Astrocyte of the cerebellum (primary cell): ENCODE data around the gene ZRANB1.

Experiments
- DNase-seq: peaks from one replicate; pipeline ENCODE4 v3.0.0-alpha.2; 2011; ENCODE audit warnings: low read depth
- H3K4me3 ChIP-seq: 2 replicates; pipeline ENCODE4 v1.5.1; 2011; ENCODE audit warnings: mild to moderate bottlenecking, low read depth, low read length, moderate library complexity
- in situ Hi-C: cut with HindIII; loops from 2 replicates; pipeline ENCODE4 v1.10.0; 2017; ENCODE audit warnings: low sequenced_read_pairs
- TF ChIP-seq, protein P1 (sequence below): IDR thresholded peaks from 2 replicates; pipeline ENCODE4 v1.5.1; 2012; ENCODE audit warnings: low read length, low read depth, moderate library complexity, mild to moderate bottlenecking; ENCODE audit errors: missing control alignments

ZRANB1 gene

DNA sequence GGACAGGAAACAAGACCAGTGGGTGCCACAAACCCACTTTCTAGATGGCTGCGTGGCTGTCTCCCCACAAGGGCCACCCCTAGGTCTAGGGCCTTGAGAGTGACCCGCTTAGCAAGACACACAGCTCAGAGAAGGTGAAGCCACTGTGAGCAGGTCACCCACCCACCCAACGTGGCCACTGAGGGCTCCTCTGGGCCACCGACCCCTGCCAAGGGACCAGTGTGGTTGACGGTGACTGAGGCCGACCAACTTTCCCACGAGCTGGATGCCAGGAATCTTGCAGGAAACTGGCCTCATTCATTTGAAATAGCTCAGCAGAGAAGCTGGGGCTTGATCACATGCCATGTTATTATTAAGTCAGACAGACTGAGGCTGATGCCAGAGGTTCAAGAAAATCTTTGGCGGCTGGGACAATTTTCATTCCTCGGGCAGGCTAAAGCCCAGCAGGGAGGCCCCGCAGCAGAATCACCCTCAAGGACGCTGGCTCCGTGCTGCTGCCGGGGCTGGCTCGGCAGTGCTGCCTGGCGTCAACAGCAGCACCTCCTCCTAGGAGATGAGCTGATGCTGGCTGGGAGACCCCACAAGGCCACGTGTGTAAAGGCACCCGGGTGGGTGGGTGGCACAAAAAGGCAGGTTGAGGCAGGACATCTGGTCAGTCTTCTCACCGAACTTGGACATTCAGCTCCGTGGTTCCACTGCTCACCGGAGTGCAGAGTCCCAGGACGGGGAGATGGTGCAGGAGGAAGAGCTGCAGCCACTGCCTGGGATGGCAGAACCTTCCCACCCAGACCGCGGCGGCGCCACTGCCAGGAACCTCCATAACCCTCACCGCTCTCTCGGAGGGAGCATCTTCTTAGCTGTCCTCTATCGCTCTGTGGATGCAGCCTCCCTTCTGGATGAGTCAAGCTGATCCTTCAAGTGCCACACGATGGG, 57.8 kb downstream of the ZRANB1 start:
- TF ChIP-seq, protein P1, sequence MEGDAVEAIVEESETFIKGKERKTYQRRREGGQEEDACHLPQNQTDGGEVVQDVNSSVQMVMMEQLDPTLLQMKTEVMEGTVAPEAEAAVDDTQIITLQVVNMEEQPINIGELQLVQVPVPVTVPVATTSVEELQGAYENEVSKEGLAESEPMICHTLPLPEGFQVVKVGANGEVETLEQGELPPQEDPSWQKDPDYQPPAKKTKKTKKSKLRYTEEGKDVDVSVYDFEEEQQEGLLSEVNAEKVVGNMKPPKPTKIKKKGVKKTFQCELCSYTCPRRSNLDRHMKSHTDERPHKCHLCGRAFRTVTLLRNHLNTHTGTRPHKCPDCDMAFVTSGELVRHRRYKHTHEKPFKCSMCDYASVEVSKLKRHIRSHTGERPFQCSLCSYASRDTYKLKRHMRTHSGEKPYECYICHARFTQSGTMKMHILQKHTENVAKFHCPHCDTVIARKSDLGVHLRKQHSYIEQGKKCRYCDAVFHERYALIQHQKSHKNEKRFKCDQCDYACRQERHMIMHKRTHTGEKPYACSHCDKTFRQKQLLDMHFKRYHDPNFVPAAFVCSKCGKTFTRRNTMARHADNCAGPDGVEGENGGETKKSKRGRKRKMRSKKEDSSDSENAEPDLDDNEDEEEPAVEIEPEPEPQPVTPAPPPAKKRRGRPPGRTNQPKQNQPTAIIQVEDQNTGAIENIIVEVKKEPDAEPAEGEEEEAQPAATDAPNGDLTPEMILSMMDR: no peak
- peak; percentile 96 for DNase-seq
- H3K4me3 ChIP-seq: no peak overlapping the region
- in situ Hi-C loops: no loop called here

DNA sequence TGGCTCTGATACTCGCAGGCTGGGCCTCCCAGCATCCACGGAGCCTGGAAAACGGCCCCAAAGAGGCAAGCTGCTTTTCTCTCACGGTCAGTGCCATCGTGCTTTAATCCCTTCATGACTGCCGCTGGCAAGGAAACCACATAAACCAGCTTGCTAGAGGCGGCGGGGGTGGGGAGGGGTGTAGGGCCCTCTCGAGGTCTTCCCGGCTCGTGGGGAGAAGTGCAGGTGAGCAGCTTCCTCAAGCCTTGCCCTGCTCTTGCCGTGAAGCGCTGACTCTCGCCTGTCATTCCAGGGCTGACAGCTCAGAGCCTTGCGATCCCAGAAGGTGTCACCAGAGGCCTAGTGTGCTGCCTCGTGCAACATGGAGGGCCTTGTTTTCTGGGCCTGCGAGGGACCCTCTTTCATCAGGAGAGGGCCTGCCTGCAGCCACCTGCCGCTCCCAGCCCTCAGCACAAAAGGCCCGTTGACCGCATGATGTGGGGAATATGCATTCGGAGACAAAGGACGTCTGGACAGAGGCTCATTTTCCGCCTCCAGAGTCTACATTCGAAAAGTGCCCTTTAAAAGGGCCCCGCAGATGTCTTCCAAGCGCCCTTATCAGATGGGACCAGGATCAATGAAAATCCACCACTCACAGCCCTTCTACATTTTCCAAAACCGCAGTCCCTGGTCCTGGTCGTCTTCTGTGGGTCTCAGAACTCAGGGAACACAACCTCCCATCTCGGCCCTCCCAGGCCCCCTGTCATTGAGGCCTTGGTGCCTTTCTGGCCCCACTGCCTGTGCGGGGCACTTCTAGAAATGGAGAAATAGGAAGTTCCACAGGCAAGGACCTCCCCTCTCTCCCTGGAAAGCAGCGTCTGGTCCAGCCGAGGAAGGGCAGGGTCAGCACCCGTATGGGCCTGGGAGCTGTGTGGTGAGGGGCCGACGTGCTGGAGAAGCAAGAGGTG, 58.7 kb downstream of the ZRANB1 start:
- H3K4me3 ChIP-seq: no peak overlapping the region
- TF ChIP-seq, protein P1: peak; percentile 37
- DNase-seq: peak; percentile 34
- in situ Hi-C loops: no loop called here

DNA sequence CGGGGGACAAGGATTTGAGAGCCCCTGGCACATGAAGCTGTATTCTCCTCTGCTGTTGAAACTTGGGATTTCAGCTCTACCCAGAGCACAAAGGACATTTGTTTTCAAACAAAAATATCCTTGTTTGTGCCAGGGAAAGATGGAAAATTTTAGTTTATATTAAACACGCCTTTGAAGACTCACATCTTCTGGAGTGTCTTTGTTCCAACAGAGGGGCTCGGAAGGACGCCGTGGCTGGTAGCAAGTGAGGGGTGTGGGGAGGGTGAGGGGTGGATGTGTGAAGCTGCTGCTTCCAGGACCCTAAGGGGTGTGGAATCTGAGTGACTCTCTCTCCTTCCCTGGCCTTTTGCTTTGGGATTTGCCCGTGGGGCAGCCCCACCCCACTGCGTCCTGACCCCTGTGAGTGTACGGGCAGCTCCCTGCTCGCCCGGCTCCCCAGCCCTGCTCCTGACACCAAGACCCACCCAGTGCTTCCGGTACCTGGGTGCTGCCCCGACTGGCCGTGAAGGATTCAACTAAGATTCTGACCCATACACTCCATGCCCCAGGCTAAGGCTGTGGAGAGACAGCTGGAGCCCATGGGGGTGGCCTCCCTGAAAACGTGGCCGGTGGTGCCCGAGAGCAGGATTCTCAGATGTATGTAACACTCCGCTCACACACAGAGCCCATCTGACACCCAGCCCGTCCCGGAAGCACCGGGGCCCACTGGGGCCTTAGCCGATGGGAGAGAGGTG, 59.6 kb downstream of the ZRANB1 start:
- TF ChIP-seq, protein P1: no peak
- no peak for DNase-seq
- in situ Hi-C loops: no loop called here
- H3K4me3 ChIP-seq: no peak overlapping the region

DNA sequence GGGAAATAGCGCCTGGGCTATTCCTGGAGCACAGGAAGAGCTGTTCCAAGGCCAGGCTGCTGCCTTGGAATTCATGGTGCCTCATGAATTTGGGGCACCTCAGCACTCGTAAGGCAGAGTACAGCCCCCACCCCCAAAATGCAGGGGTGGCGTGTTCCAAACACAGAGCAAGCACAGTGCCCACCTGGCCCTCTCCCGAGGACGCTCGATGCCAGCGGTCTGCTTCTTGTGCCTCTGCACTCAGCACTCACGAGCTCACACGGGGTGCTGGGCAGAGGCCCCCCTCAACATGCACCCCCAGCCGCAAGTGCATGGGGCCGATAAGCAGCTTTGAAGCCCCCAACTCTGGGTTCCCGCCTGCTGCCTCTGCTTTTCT, 60.1 kb downstream of the ZRANB1 start:
- TF ChIP-seq, protein P1: no peak
- DNase-seq: no peak

DNA sequence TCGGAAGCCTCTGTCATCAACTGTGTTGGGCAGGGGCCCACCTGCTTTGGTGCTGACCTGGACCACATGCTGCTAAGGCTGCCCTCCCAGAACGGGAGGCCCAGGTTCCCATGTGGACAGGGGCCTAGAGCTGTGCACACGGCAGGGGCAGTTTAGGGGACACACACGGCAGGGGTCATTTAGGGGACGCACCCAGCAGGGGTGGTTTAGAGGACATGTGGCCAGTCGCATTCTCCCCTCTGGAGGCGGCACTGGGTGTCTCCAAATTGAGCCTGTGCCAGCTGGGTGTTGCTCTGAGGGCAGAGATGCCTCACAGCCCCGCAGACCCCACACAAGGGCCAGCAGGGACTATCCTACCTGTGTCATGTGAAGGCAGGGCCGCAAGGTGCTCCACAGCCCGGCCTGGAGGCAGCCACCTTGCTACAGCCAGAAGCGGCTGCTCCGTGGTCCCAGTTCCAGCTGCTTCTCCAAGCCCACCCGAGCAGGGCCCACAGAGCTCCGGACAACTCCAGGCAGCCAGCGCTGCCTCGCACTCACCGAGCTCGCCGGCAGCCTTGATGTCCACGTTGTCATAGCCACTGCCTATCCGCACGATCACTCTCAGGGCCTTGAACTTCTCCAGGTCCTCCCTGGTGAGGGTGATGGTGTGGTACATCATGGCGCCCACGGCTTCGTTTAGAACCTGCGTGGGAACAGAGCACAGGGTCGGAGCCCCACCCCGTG, 60.7 kb downstream of the ZRANB1 start:
- in situ Hi-C loops: no loop called here
- DNase-seq: no peak
- no peak overlapping the region for H3K4me3 ChIP-seq
- TF ChIP-seq, protein P1: no peak

More for the DNA sequence above, 60.1 kb downstream of the ZRANB1 start:
- no peak overlapping the region for H3K4me3 ChIP-seq
- in situ Hi-C loops: no loop called here
